ENCODE results near the gene HSD17B3.
"Not testable (repeated sequence)": the region's sequence is repeated elsewhere in the genome, so short reads cannot be mapped to it uniquely, and the experiment has no call there.

Gene HSD17B3

DNA sequence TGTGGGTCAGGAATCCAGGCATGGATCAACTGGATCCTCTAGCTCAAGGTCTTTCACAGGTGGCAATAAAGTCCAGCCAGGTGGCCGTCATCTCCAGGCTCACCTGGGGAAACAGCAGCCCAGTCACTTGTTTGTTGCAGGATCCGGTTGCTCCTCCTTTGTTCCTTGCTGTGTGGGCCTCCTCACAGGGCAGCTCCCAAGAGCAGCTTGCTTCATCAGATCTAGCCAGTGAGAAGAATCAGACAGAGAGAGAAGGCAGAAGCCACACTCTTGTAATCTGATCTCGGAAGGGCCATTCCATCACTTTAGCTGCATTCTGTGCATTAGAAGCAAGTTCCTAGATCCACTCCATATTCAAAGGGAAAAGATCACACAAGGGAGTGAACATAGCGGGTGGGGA, 3.2 kb upstream of the HSD17B3 start:
- no peak for DNase-seq

DNA sequence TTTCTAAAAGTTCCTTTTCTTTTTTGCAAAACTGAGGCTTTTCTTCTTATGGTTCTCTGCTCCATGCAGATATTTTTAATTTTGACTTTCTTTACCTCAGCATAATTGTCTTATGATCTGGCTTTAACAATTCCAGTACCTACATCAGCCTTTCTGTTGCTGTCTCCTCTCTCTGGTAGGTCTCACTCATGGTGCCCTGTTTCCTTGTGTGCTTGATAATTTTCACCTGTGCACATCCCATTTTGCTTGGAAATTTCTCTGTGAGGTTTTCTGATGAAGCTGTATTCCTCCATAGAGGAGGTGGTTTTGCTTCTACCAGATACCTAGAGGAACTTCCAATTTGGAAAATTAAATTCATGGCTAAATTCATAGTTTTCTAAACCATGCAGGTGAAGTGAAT, 2.3 kb upstream of the HSD17B3 start:
- DNase-seq: no peak

DNA sequence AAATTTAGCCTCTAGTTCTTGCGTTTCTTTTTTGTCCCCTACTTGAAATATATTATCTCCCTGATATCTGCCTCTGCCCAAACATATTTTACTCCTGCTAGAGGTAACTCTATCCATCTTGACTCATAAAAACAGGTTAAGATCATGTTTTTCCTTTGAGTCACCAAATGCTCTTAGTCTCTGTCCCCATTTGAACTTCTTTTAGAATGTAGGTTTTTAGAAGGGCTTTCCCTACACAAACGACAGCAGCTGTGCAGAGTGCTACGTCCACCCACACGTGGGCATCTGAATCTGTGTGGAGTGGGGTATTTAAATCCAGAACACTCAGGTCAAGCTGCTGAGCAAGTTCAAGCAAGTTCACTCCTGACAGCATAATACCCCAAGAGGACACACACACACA, 2.2 kb downstream of the HSD17B3 start:
- DNase-seq: no peak

DNA sequence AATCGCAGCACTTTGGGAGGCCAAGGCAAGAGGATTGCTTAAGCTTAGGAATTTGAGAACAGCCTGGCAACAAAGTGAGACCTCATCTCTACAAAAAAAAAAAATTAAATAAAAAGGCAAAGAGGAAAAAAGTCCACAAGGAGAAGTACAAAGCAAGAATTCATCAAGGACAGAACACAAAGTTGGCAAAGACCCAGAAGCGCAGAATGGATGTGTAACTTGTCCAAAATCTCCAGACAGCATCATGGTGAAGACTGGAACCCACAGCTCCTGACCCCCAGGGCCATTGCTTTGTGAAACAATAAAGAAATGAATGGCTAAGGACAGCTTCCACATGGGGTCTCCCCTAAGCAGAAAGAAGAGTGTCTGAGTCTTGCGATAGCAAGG, 7.8 kb downstream of the HSD17B3 start:
- DNase-seq: no peak

DNA sequence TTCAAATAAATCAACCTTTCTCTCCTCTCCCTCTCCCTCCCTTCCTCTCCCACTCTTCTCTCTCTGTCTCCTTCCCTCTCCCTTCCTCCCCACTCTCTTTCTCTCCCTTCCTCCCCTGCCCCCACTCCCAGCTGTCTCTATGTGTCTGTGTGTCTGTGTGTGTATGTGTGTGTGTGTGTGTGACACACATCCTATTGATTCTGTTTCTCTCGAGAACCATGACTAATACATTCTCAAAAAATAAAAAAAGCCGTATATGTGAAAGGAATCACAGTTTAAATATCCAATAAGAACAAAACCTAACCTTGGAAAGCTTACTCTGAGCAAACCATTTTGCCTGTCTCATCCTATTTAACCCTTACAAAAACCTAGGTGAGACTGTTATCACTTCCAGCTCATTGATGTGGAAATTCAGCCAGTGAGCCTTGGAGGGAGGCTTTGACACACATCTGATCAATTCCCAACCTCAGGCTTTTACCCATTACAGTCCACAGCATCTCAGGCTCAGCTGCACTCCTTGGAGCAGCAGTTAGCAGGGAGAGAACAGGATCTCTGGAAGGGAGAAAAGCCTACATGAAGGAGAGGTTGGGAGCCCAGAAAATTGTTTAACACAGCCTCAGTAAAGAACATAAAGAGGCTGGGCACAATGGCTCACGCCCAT, 8.3 kb downstream of the HSD17B3 start:
- DNase-seq: no peak

DNA sequence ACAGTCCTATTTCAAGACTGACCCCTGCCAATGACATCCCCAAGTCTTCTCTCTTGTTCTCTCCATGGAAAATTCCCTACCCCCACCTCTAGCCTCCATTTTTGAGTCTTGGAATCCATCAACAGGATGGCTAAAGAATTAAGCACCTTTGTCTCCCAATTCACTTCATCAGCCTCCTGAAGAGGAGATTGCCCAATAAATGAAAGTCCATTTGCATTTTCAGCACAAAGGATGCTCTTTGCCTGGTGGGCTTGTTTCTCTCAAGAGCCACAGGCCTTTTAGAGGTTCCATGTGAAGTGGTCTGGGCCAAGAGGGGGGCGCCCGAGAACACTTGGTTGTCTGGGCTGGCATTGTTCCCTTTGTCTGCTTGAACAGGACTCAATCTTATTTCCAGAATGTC, 12.6 kb downstream of the HSD17B3 start:
- no peak for DNase-seq

DNA sequence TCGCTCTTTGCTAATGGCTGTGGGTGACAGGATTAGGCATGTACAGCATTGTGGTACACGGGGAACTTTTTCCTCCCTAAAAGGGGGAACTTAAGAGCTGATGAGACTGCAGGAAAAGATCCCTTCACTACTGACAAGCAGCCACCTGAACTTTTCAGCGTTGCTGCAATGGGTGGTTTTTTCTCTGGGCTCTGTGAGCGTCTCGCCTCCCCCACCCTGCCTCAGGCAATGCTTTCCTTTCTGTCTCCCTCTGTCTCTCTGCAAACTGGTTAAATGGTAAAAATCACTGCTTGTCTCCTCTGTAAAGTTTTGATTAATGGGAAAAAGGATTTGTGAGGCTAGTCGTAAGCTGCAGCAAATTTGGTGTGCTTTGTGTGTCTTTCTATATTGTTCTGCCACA, 20.3 kb downstream of the HSD17B3 start:
- no peak for DNase-seq

DNA sequence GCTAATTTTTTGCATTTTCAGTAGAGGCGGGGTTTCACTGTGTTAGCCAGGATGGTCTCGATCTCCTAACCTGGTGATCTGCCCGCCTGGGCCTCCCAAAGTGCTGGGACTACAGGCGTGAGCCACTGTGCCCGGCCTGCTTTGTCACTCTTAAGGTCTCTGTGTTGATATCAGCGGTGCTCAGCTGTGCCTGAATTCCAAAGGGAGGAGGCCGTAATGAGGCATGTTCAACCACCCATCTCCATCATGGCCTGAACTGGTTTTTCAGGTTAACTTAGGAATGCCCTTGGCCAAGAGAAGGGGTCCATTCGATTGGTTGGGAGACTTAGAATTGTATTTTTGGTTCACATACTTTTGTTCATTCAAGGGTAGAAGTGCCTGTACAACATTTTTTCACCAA, 22.0 kb downstream of the HSD17B3 start:
- no peak for DNase-seq

DNA sequence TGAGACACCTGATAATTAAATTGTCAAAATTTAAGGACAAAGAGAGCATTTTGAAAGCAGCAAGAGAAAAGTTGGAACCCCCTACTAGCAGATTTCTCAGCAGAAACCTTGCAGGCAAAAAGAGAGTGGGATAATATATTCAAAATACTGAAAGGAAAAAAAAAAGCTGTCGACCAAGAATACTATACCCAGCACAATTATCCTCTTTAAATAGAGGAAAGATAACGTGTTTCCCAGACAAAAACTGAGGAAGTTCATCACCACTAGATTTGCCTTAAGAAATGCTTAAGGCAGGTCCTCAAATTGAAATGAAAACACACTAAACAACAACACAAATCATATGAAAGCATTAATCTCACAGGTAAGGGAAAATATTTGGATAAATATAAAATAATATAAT, 27.0 kb downstream of the HSD17B3 start:
- DNase-seq: no peak

DNA sequence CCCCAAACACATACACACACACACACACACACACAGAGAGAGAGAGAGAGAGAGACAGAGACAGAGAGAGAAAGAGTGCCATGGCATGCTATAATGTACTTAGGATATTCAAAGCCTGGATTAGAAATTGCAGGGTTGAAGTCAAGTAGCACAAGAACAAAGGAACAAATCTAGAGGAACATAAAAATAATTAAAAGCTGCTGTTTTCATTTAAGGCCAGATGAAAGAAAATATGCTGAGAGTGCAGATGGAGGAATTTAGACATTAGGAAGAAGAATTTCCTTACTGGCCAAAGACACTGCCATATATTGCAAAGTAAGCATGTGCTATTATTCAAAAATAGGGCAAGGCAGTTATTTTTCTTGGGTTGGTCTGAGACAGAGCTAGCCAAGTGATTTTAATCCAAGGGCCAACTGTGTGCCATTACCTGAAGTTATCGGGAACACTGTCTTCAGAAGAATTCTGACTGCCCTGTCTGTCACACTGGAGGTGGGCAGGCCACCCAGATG, 31.7 kb downstream of the HSD17B3 start:
- no peak for DNase-seq

DNA sequence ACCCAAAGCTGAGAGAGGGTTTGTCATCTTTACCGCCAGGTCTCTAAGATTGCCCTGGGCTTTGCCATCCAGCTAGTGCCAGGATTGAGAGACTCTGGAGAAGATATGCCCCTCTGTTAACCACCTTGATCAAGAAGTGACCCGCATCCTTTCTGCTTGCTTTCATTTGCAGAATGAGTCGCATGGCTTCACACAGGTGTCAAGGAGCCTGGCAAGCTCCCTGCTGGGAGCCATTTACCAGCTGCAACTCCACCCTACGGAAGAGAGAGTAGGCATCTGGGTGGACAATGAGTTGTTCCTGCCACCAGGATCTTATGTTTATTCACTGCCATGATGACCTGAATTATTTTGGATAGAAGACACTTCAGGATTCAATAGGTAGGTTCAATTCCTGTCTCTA, 43.0 kb downstream of the HSD17B3 start:
- no peak for DNase-seq

DNA sequence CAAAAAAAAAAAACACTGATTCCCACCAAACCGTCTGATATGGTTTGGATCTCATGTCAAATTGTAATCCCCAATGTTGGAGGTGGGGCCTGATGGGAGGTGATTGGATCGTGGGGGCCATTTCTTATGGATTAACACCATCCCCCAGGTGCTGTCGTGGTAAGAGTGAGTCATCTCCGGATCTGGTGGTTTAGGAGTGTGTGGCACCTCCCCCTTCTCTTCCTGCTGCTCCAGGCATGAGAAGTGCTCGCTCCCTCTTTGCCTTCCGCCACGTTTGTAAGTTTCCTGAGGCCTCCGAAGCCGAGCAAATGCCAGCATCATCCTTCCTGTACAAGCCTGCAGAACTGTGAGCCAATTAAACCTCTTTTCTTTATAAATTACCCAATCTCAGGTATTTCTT, 45.2 kb downstream of the HSD17B3 start:
- no peak for DNase-seq

DNA sequence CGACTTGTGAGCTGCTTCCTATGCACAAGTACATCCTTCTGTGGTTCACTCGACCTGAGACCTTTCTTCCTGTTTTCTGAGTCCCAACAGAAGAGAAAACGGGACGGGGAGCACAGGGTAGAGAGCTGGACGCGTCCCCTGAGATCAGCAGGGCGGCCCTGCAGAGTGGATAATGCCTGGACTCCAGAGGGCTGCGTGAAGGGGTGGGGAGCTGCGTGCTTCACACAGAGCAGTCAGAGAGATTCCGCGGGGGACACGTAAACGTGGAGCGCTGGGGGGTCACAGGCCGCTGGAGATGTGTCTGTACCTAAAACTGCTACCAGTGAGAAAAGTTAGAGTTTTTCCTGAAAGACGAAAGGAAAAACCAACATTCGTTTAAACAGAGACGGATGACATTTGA, 46.3 kb downstream of the HSD17B3 start:
- DNase-seq: no peak

DNA sequence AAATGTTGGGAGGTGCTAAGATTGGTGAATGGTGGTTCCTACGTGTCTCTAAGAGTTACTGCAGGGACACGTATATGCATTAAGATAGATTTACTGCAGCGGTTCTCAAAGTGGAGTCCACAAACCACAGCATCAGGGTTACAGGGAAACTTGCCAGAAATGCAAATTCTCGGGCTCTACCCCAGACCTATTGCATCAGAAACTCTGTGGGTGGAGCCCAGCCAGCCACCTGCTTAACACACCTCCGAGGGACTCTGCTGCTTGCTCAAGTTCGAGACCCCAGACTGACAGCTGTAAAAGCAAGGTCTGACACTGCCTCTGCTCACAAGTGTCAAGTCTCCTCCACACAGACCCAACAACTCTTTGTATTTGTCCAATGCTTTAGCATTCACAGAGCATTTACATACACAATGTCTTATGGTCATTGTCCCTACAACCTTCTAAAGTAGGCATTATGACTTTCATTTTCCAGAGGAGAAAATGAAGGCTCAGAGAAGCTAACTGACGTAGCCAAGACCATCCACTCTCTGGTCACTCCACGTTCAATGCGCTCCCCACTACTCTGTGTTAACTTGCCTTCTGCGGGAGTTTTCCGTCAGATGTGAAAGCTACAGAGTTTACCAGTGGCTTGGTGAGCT, 48.8 kb downstream of the HSD17B3 start:
- DNase-seq: no peak

DNA sequence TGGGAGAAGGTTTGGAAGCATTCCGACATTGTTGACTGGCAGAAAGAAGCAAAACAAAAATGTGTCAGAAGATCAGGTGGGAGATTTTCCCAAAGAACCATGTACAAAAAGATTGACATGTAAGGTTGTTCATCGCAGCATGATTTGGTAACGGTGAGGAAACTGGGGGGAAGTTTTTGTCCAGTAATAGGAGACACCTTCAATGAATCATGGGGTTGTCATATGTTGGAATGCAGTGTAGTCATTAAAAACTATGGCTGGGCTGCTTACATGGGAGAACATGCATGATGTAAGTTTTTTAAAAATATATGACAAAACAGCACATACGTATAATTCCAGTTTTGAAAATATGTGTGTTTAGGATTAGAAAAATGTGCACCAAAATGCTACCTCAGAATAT, 50.5 kb downstream of the HSD17B3 start:
- DNase-seq: no peak

DNA sequence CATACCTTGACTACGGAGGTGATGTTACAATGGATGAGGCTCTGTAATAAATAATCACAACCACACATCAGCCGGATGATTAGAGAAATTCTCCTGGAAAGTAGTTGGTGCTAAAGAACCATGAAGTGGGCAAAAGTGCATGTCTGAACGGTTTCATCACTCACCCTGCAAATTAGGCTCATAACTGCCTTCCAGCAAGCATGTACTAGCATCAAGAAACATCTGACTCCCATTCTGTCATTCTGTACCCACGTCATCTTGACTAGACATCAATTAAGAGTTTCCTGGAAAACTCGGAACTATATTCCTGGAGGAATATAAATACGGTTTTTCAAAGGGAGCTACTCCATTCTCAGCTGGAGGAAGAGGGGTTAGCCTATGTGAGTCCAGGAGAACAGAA, 52.2 kb downstream of the HSD17B3 start:
- no peak for DNase-seq

DNA sequence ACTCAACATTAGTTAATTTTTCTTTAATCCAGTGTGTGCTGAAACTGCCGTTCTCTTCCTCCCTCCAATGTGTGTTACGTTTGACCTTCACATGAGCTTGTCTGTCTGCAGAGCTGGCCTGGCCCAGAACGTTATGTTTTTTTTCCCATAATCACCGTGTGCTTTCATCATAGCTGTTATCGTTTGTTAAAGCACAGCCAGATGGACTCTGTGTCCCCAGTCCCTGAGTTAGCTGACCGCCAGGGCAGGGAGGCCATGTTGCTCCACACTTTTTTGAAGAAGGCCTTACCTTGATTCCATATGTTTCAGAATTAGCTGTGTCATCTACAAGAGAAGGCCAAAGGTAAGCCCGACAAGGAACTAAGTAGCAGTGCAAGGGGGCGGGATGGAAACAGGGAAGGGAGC, 55.7 kb downstream of the HSD17B3 start:
- no peak for DNase-seq

DNA sequence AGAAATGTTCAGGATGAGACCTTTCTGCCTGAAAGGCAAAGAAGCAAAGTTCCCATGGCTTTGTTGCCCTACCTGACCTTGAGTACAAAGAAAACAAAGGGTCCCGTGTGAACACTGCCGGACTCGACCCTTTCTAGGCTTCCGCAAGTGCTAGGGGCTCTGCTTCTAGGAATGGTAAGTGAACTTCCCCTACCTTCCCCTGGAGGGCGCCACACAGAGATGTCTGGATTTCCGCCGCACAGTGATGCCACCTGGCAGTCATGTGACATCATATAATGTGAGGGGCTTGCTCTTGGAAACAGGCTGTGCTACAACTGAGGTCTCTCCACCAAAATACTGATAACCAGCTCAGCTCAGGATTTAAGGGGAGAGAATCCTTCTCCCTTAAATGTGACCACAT, 56.6 kb downstream of the HSD17B3 start:
- DNase-seq: peak; percentile 40

DNA sequence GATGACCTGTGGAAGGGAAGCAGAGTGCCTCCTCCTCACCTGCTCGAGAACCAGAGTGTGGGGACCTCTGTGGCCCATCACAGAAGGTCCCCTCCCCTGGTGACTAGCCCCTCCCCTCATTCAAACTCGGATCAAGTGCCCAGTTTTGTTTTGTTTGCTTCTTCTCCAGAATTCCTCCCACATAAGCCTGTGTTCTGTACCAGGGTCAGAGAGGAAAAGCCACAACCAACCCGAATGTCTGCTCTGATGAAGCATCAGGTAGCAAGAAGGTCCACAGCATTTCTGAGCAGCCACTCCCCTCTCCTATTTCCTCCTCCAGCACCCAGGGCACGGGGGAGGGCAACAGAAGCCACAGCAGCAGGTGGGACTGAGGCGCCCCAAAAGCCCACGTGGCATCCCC, 58.2 kb downstream of the HSD17B3 start:
- no peak for DNase-seq

DNA sequence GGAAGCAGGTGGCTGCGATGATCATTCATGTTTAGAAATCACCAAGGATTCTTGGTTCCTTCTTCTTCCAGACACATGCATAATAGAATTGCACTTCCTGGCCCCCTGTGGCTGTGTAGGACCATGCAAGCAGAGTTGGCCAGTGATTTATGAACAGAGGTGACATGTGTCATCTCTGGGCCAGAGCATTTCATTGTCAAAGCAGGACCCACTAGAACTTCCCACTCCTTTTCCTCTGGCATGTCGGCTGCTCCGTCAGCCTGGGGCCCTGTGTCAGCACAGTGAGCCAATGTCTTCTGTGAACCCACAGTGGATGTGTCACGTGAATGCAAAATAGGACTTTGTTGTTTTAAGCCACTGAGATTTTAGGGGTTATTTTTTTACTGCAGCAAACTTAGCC, 59.2 kb downstream of the HSD17B3 start:
- DNase-seq: no peak

DNA sequence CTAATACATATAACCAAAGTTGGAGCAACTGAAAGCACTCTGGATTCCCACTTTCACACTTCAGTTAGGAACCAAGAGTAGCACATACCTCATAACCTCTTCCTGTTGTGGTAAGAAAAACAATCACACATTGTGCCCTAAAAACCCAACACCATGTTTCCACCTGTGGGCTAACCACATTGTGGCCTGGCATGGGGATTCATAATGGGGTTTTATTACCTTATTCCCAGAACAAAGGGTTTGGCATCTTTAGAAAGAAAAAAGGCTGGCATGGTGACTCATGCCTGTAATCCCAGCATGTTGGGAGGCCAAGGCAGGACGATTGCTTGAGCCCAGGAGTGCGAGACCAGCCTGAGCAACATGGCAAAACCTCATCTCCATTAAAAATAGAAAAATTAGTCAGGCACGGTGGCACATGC, 60.6 kb downstream of the HSD17B3 start:
- DNase-seq: peak; percentile 77

DNA sequence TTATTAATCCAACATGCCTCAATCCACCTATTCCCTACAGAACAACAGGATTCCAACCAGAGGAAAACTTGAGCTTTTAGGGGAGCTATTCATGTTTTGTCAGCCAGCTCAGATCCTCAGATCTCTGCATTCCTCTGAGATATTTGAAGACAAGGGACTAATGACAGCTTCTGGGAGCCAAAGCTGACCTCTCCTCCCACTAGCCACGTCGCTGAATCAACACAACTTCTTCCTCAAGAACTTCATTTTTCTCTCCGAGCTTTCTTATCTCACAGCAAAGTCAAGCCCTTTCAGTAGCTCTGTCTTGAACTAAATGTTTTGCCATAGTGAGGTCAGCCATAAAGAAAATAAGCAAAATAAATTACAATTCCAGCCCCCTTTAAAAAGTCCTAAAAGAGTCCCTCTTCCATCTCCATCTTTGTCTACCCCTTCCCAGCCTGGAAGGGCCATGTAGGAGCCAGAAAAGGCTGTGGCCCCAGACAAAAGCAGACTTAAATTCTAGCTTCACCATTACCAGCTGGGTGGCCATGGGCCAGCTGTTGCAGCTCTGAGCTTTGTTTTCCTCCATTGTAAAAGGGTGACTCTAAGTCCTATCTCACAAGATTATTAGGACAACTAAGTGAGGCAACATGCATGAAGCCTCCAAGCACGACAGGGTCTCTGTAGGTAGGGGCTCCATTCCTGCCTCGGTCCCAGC, 65.0 kb downstream of the HSD17B3 start:
- DNase-seq: no peak

DNA sequence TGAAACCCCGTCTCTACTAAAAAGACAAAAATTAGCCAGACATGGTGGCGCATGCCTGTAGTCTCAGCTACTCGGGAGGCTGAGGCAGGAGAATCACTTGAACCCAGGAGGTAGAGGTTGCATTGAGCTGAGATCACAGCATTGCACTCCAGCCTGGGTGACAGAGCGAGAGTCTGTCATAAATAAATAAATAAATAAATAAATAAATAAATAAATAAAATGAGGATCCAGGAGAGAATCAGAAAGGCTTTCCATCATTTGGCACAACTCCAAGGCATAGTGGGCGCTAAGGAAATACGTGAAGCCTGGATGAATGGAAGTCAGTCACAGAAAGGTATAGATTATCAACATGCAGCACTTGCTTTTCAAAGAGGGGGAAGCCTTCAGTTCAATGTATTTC, 65.6 kb downstream of the HSD17B3 start:
- DNase-seq: not testable (repeated sequence)

DNA sequence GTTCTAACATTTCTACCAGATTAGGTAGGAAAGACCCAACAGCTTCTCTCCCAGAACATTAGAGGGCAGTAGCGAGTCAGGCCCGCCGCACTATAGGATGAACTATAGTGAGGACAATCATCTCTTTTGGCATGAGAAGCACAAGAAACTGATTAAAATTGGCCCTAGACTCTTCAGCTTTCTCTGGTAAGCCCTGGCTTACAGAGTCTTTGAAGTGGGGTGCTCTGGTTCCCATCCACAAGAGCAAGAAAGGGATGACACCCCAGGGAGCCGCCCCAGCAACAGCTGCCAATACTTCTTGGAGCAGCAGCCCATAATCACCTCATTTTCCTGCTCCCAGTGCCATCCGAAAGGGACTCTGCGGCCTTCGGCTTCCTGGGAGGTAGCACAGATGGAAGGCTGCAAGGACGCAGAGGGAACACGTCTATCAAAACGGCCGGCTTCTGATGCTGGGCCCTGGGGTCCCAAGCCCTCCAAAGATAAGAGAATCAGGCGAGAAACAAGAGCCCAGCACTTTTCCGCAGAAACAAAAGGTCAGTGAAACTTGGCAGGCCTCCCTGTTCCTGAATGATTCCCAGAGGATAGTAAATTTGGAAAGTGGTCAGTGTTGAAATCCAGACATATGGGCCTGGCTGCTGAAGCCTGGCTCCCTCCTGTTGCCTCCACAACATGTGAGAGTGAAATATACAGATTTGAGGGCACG, 69.3 kb downstream of the HSD17B3 start:
- peak; percentile 54 for DNase-seq
